GM23338 (cell line): ENCODE measurements around the gene ANO1. TPM values are rescaled to one million over a fixed set of nuclear protein-coding genes. Genes with fewer than 3 reads are reported as not detected.

Experiments used
- ATAC-seq: fragments of 200-7000 bp; cut with Tn5 transposase; 3 replicates; pipeline ENCODE4 v1.9.1; 2020
- DNase-seq: peaks from one replicate; pipeline ENCODE4 v3.0.0-alpha.2; 2015; ENCODE audit warnings: low spot score
- H2AFZ ChIP-seq: fragments of 200-600 bp; sonication (generic); 2 replicates; pipeline ENCODE4 v1.8.0; 2016; ENCODE audit warnings: antibody characterized with exemption, mild to moderate bottlenecking, moderate library complexity
- H3F3A ChIP-seq: fragments of 200-600 bp; sonication (generic); replicated peaks from 2 replicates; pipeline ENCODE4 v1.8.0; 2017; ENCODE audit warnings: antibody characterized with exemption, mixed run types, low read depth
- H3K27ac ChIP-seq: fragments of 200-600 bp; sonication (generic); 2 replicates; pipeline ENCODE4 v1.6.1; 2016; ENCODE audit warnings: low read depth
- H3K27me3 ChIP-seq: fragments of 200-600 bp; sonication (generic); 2 replicates; pipeline ENCODE4 v1.8.0; 2016; ENCODE audit warnings: mild to moderate bottlenecking, mixed run types, moderate library complexity; ENCODE audit not compliant: insufficient read depth
- H3K36me3 ChIP-seq: fragments of 200-600 bp; sonication (generic); 2 replicates; pipeline ENCODE4 v1.8.0; 2016; ENCODE audit warnings: mild to moderate bottlenecking; ENCODE audit not compliant: insufficient read depth
- H3K4me1 ChIP-seq: fragments of 200-600 bp; sonication (generic); 2 replicates; pipeline ENCODE4 v1.8.0; 2016; ENCODE audit warnings: mild to moderate bottlenecking, moderate library complexity; ENCODE audit not compliant: insufficient read depth
- H3K4me2 ChIP-seq: fragments of 200-600 bp; sonication (generic); 2 replicates; pipeline ENCODE4 v1.7.1; 2017; ENCODE audit warnings: mixed run types
- H3K4me3 ChIP-seq: fragments of 200-600 bp; sonication (generic); 2 replicates; pipeline ENCODE4 v1.6.1; 2016; ENCODE audit warnings: mixed run types
- H3K79me2 ChIP-seq: fragments of 200-600 bp; sonication (generic); replicated peaks from 2 replicates; pipeline ENCODE4 v1.8.0; 2017; ENCODE audit warnings: mild to moderate bottlenecking; ENCODE audit not compliant: insufficient read depth
- H3K9me2 ChIP-seq: fragments of 200-600 bp; sonication (generic); 2 replicates; pipeline ENCODE4 v1.8.0; 2017; ENCODE audit not compliant: insufficient read depth
- H4K20me1 ChIP-seq: fragments of 200-600 bp; sonication (generic); replicated peaks from 2 replicates; pipeline ENCODE4 v1.8.0; 2017; ENCODE audit warnings: mild to moderate bottlenecking; ENCODE audit not compliant: insufficient read depth
- H3K27ac Mint-ChIP-seq: 2 replicates; pipeline ENCODE4 v1.8.0; 2020; ENCODE audit warnings: inconsistent platforms, mild to moderate bottlenecking, moderate library complexity, mixed read lengths
- H3K27me3 Mint-ChIP-seq: 3 replicates; pipeline ENCODE4 v1.8.0; 2022; ENCODE audit warnings: low read depth, mild to moderate bottlenecking, moderate library complexity, mixed read lengths, inconsistent platforms; ENCODE audit not compliant: insufficient read depth, poor library complexity
- H3K36me3 Mint-ChIP-seq: 3 replicates; pipeline ENCODE4 v1.8.0; 2021; ENCODE audit warnings: low read depth, mild to moderate bottlenecking, inconsistent platforms, moderate library complexity, mixed read lengths
- H3K4me1 Mint-ChIP-seq: 3 replicates; pipeline ENCODE4 v1.8.0; 2020; ENCODE audit warnings: mild to moderate bottlenecking, inconsistent platforms, mixed read lengths
- H3K4me3 Mint-ChIP-seq: 3 replicates; pipeline ENCODE4 v1.8.0; 2021; ENCODE audit warnings: moderate library complexity, mild to moderate bottlenecking, inconsistent platforms, mixed read lengths
- H3K9me3 Mint-ChIP-seq: 3 replicates; pipeline ENCODE4 v1.8.0; 2020; ENCODE audit warnings: moderate library complexity, mild to moderate bottlenecking, inconsistent platforms, mixed read lengths
- EZH2 ChIP-seq: fragments of 200-600 bp; sonication (generic); IDR thresholded peaks from one replicate; pipeline ENCODE4 v1.8.0; 2017; ENCODE audit warnings: antibody characterized with exemption, mild to moderate bottlenecking, low read depth; ENCODE audit not compliant: unreplicated experiment
- JUNB ChIP-seq: IDR thresholded peaks from one replicate; pipeline ENCODE4 v1.6.1; 2016; ENCODE audit warnings: antibody characterized with exemption; ENCODE audit not compliant: unreplicated experiment
- NANOG ChIP-seq: IDR thresholded peaks from 2 replicates; pipeline ENCODE4 v1.6.1; 2016; ENCODE audit warnings: antibody characterized with exemption, borderline replicate concordance
- ZNF114 ChIP-seq: fragments of 250-450 bp; sonication (Bioruptor Pico); IDR thresholded peaks from 2 replicates; pipeline ENCODE4 v1.5.0; 2020; ENCODE audit warnings: mild to moderate bottlenecking, moderate library complexity
- polyA plus RNA-seq: library from polyadenylated mRNA; unstranded; fragments of >200 nt; fragmentation: Nextera tagmentation; extraction: Ambion mirVana; gene quantifications from 2 replicates; pipeline ENCODE4 v1.2.1, GENCODE V29; 2016
- total RNA-seq: library from RNA; depleted of rRNA; stranded (reverse); fragments of >200 nt; shearing (Covaris generic); gene quantifications from 2 replicates; pipeline ENCODE4 v1.2.3, GENCODE V29; 2014
- TF ChIP-seq, protein P1 (sequence below): IDR thresholded peaks from one replicate; pipeline ENCODE4 v1.6.1; 2018; ENCODE audit warnings: antibody characterized with exemption; ENCODE audit not compliant: unreplicated experiment
- TF ChIP-seq, protein P2 (sequence below): fragments of 250-450 bp; sonication (Bioruptor Pico); IDR thresholded peaks from 2 replicates; pipeline ENCODE4 v1.5.0; 2020; ENCODE audit warnings: mild to moderate bottlenecking, moderate library complexity

ANO1 gene
- total and polyA plus RNA-seq, 2 experiments from 2014 or later, result 1.4 to 3.4 TPM

DNA sequence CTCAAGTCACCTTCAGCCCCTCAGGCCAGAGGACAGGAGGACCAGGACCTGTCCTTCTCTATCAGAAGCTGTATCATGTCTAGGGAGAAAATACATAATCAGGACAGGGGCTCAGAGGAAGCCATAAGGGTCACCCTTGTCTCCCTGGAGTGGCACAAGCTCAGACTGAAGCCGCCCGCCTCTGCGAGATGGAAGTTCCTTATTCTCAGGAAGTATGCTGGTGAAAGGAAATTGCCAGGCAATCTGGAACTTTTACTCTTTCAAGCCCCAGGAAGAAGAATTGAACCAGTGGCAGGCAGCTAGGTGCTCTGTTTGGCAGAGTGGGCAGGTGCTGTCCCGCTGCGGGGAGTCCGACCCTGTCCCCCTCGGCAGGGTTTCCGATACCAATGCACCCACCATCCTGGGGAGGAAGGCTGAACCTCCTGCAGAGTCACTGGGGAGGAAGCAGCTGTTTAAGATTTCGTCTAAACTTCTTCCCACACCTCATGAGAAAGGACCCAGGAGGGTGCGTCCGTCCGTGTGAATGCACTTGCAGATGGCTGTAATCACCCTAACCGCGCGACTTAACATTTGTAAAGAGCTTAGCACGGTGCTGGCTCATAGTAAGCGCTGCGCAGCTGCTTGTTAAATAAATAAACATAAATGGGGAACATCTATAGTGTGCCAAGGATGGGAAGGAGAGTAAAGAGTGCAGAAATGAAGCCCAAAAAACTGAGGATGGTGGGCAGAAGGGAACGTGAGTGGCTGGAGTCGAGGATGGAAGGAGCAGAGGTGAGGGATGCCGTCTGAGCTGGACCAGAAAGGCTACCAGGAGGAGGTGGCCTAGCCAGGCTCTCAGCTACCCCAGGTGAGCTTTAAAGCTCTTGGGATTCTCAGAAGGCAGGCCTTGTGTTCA, 5.0 kb upstream of the ANO1 start:
- Histone ChIP-seq H4K20me1 (no peaks in the 10 kb centered on the region), H2AFZ (peak overlapping the region; percentile 78), H3K4me2 (peak overlapping the region; percentile 62), H3K4me3 (peak overlapping the region; percentile 32; the same call in 1 of the 2 replicates), H3K36me3 (no peaks in the 10 kb centered on the region), H3K27ac (peak overlapping the region; percentile 63), H3K27me3 (peaks cover 52% of the 10 kb centered on the region), H3K79me2 (no peaks in the 10 kb centered on the region), H3K9me2 (no peaks in the 10 kb centered on the region), H3K4me1 (peaks cover 31% of the 10 kb centered on the region), H3F3A (peaks cover 4% of the 10 kb centered on the region; the same call in 1 of the 2 replicates)
- Mint-ChIP-seq H3K36me3 (no peaks in the 10 kb centered on the region), H3K27me3 (peaks cover 32% of the 10 kb centered on the region), H3K27ac (no peak overlapping the region), H3K4me3 (peak overlapping the region; percentile 20), H3K9me3 (no peaks in the 10 kb centered on the region), H3K4me1 (peaks cover 53% of the 10 kb centered on the region)
- TF ChIP-seq, protein P1, sequence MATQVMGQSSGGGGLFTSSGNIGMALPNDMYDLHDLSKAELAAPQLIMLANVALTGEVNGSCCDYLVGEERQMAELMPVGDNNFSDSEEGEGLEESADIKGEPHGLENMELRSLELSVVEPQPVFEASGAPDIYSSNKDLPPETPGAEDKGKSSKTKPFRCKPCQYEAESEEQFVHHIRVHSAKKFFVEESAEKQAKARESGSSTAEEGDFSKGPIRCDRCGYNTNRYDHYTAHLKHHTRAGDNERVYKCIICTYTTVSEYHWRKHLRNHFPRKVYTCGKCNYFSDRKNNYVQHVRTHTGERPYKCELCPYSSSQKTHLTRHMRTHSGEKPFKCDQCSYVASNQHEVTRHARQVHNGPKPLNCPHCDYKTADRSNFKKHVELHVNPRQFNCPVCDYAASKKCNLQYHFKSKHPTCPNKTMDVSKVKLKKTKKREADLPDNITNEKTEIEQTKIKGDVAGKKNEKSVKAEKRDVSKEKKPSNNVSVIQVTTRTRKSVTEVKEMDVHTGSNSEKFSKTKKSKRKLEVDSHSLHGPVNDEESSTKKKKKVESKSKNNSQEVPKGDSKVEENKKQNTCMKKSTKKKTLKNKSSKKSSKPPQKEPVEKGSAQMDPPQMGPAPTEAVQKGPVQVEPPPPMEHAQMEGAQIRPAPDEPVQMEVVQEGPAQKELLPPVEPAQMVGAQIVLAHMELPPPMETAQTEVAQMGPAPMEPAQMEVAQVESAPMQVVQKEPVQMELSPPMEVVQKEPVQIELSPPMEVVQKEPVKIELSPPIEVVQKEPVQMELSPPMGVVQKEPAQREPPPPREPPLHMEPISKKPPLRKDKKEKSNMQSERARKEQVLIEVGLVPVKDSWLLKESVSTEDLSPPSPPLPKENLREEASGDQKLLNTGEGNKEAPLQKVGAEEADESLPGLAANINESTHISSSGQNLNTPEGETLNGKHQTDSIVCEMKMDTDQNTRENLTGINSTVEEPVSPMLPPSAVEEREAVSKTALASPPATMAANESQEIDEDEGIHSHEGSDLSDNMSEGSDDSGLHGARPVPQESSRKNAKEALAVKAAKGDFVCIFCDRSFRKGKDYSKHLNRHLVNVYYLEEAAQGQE, result no peak
- TF ChIP-seq, protein P2, sequence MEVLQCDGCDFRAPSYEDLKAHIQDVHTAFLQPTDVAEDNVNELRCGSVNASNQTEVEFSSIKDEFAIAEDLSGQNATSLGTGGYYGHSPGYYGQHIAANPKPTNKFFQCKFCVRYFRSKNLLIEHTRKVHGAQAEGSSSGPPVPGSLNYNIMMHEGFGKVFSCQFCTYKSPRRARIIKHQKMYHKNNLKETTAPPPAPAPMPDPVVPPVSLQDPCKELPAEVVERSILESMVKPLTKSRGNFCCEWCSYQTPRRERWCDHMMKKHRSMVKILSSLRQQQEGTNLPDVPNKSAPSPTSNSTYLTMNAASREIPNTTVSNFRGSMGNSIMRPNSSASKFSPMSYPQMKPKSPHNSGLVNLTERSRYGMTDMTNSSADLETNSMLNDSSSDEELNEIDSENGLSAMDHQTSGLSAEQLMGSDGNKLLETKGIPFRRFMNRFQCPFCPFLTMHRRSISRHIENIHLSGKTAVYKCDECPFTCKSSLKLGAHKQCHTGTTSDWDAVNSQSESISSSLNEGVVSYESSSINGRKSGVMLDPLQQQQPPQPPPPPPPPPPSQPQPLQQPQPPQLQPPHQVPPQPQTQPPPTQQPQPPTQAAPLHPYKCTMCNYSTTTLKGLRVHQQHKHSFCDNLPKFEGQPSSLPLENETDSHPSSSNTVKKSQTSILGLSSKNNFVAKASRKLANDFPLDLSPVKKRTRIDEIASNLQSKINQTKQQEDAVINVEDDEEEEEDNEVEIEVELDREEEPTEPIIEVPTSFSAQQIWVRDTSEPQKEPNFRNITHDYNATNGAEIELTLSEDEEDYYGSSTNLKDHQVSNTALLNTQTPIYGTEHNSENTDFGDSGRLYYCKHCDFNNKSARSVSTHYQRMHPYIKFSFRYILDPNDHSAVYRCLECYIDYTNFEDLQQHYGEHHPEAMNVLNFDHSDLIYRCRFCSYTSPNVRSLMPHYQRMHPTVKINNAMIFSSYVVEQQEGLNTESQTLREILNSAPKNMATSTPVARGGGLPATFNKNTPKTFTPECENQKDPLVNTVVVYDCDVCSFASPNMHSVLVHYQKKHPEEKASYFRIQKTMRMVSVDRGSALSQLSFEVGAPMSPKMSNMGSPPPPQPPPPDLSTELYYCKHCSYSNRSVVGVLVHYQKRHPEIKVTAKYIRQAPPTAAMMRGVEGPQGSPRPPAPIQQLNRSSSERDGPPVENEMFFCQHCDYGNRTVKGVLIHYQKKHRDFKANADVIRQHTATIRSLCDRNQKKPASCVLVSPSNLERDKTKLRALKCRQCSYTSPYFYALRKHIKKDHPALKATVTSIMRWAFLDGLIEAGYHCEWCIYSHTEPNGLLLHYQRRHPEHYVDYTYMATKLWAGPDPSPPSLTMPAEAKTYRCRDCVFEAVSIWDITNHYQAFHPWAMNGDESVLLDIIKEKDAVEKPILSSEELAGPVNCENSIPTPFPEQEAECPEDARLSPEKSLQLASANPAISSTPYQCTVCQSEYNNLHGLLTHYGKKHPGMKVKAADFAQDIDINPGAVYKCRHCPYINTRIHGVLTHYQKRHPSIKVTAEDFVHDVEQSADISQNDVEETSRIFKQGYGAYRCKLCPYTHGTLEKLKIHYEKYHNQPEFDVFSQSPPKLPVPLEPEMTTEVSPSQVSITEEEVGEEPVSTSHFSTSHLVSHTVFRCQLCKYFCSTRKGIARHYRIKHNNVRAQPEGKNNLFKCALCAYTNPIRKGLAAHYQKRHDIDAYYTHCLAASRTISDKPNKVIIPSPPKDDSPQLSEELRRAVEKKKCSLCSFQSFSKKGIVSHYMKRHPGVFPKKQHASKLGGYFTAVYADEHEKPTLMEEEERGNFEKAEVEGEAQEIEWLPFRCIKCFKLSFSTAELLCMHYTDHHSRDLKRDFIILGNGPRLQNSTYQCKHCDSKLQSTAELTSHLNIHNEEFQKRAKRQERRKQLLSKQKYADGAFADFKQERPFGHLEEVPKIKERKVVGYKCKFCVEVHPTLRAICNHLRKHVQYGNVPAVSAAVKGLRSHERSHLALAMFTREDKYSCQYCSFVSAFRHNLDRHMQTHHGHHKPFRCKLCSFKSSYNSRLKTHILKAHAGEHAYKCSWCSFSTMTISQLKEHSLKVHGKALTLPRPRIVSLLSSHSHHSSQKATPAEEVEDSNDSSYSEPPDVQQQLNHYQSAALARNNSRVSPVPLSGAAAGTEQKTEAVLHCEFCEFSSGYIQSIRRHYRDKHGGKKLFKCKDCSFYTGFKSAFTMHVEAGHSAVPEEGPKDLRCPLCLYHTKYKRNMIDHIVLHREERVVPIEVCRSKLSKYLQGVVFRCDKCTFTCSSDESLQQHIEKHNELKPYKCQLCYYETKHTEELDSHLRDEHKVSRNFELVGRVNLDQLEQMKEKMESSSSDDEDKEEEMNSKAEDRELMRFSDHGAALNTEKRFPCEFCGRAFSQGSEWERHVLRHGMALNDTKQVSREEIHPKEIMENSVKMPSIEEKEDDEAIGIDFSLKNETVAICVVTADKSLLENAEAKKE (CRISPR knock-in tag), result peak; percentile 75
- TF ChIP-seq ZNF114, result no peak
- TF ChIP-seq JUNB, result no peak
- peak; percentile 89 for TF ChIP-seq NANOG
- no peak for TF ChIP-seq EZH2
- peak; percentile 64 for DNase-seq
- peak; percentile 77 for ATAC-seq
